Amniotic epithelial cell (primary cell): Measurements from ENCODE around the gene AURKB.
"Not testable (repeated sequence)": the region's sequence is repeated elsewhere in the genome, so short reads cannot be mapped to it uniquely, and the experiment has no call there.

ENCODE experiments used
- DNase-seq: peaks from one replicate; pipeline ENCODE4 v3.0.0-alpha.2; 2010; ENCODE audit warnings: low read depth

AURKB gene

DNA sequence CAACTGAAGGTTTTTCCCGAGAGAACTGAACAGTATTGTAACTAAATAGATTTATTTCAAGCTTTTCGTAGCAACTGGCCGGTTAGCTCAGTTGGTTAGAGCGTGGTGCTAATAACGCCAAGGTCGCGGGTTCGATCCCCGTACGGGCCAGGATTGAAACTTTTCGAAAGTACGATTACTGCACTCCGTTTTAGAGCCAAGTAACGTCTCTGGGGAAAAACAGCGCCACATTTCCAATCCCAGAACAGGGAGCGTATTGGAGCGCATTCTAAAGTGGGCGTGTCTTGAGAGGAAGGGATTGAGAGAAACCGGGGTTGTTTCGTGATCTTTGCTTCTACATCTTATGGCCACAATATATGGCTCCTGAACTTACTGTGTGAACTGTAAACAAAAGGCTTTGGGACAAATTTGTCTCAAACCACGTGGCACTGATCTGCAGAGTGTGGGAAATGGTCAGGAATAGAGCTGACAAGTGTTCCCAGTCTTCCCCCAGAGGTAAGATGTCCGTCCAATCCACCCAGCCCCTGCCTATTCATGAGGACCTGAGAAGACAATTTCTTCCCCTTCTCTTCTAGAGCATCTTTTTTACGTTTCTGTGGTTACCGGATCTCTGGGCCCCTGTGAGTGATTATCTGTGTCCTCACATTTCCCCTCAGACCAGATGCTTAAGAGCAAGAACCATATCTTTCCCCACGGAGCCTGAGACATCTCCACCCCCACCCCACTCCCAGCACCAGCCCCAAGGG lies 22.7 kb downstream of the AURKB start:
- peak; percentile 99 for DNase-seq

GRCh38 chr17:8186787-8187516 lies 23.4 kb downstream of the AURKB start:
- peak; percentile 92 for DNase-seq

- DNase-seq = no peak
Measured at GRCh38 chr17:8186446-8186786, 24.0 kb downstream of the AURKB start.

DNA sequence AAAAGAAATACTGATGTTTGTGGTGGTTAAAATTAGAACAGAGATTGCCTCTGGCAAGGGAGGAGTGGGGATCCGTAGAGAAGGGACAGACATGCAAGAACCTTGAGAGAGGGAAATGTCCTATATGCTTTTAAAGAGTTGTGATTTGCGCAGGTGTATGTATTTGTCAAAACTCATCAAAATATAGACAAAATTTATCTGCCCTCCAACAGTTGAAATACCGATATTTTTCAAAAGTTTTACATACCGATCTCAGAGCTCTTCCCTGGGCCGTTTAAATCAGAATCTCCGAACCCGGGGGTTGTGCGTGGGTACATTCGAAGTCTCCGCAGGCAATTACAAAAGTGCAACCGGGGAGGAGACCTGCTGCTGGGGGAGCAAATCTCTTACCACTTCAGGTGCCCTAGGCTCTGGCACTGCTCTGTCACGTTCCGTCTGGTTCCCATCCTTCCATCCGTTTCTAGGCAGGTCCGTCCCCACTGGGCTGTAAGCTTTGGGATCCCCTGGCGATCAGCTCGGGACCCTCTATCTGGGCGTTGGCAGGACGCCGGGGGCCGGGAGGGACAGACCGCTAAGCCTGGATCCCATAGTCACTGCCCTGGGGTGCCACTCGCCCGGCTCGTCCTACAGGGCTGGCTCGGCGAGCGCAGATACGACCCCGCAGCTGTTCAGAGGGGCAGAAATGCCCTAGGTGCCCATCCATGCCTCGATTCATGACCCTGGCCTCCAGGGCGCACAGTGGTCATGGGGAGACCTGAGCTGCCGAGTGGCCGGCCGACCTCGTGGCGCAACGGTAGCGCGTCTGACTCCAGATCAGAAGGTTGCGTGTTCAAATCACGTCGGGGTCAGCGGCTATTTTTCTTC lies 24.6 kb downstream of the AURKB start:
- DNase-seq = peak; percentile 44

DNA sequence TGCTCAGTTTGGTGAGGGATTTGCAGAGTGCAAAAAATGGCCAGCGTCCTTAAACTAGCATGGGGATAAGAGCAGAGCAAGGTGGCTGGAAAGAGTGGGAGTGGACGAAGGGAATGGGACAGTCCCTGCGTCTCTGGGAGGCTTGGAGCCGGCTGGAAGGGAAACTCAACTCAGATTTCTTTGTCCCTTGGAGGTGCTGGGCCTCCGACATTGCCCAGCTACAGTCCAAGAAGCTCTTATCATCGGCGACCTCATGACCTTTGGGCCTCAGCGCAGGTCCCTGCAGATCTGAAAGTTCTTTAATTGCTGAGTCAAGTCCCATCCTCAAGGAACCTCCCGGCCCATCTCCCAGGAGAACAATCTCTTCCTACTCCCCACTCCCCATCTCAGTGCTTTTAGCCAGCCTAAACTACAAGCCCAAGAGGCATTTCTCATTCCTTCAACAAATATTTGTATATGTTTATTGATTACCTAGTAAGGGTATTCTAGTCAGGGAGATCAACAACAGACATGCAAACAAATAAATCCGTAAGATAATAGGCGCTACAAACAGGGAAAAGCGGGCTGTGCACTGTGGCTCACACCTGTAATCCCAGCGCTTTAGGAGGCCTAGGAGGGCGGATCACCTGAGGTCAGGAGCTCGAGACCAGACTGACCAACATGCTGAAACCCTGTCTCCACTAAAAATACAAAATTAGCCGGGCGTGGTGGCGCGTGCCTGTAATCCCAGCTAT lies 33.2 kb downstream of the AURKB start:
- DNase-seq = no peak

DNA sequence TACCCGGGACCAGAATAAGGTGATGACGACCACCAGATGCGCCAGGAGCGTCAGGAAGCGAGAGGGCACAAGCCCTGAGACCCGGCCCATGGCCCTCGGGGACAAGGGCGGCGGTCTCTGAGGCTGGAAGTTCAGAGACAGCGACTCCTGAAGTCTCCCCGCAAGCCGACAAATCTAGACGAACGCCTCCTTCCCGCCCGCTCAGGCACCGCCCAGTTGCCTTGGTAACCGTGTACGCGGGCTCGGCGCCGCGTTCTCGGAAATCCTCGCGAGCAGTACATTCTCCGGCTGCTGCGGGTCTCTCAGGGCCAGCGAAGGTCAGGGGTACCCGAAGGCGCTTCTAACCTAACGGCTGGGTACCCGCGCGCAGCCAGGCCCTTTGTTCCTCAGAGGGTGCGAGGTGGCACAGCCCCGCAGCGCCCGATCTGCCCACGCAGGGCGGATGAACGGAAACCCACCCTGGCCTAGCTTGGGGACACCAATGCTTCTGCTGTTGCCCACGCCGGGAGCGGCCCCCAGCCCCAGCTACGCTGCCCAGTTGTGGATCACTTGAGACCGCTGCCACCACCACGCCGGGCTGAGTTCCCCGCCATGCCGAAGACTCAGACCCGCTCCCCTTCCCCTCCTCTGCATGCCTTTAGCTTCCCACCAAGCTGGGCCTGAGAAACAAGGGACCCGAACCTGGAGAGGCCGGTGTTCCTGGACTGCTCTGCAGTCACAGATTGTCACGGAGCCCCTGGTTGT lies 34.0 kb downstream of the AURKB start, which contains the start of gene TMEM107:
Gene TMEM107 (minus strand): TSS at position 184 of the 744 bp plus-strand sequence. CDS start 94 bp downstream, at position 90.
- peak; percentile 69 for DNase-seq

DNA sequence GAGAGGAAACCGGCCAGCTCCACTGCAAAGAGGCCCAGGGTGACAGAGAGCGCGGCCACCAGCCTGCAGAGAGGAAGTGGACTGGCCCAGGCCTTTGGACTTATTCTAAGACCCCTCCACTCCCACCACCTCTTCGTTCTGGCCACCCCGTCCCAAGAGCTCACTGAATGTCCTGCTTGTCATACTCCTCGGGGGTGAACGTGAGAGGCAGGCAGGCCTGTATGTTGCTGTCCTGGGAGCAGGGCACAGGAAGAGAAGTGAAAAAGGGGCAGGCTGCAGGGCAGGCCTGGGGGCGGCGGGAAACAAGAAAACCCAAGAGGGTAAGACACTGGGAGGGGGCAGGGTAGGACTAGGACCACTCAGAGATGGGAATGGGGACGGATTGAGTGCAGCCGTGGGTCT lies 34.6 kb downstream of the AURKB start:
- no peak for DNase-seq

DNA sequence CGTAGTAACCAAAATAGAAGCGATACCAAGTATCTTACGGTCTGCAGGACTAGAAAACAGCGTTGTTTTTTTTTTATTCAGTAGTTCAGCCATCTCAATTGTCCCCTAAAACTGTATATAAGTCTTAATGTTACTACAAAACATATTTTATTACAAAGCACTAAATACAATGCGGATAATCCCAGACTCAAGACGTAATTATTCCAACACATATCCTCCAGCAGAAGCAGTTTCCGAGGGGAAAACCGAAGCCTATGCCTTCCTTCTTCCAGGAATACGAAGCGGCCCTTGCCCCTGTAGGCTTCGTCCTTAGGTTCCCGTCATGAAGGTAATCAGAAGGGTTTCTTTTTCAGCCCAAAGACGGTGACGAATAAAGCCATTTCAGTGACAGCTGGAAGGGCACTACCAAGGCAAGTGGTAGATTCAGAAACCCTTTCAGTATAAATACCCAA lies 36.5 kb downstream of the AURKB start:
- no peak for DNase-seq

- DNase-seq = peak; percentile 99
Measured at GRCh38 chr17:8173056-8173870, 37.1 kb downstream of the AURKB start.

DNA sequence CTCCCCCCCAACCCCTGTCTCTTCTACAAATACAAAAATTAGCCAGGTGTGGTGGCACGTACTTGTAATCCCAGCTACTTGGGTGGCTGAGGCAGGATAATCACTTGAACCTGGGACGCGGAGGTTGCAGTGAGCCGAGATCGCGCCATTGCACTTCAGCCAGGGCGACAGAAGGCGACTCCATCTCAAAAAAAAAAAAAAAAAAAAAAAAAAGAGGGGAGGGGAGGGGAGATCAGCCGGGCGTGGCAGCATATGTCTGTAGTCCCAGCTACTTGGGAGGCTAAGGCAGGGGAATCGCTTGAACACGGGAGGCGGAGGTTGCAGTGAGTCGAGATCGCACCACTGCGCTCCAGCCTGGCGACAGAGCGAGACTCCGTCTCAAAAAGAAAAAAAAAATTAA lies 40.2 kb downstream of the AURKB start:
- not testable (repeated sequence) for DNase-seq

DNA sequence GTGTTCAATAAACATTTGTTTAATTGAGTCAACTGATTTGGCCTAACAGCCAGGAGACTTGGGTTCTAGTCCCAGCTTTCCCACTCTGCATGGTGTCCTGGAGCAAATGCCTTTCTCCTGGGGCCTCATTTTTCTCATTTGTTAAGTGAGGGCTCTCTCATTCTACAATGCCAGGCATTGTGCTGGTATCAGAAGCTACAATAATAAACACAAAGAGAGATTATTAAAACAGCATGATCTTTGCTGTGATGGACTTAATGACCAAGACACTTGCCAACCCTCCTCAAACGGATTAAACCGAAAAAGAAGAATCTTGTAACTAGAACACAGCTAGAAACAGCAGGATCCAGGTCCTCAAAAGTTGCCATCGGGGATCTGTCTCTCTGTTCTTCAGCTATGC lies 42.8 kb downstream of the AURKB start:
- DNase-seq = no peak

GRCh38 chr17:8166731-8167130 lies 43.6 kb downstream of the AURKB start:
- no peak for DNase-seq

GRCh38 chr17:8164815-8165131 lies 45.6 kb downstream of the AURKB start:
- DNase-seq = no peak

DNA sequence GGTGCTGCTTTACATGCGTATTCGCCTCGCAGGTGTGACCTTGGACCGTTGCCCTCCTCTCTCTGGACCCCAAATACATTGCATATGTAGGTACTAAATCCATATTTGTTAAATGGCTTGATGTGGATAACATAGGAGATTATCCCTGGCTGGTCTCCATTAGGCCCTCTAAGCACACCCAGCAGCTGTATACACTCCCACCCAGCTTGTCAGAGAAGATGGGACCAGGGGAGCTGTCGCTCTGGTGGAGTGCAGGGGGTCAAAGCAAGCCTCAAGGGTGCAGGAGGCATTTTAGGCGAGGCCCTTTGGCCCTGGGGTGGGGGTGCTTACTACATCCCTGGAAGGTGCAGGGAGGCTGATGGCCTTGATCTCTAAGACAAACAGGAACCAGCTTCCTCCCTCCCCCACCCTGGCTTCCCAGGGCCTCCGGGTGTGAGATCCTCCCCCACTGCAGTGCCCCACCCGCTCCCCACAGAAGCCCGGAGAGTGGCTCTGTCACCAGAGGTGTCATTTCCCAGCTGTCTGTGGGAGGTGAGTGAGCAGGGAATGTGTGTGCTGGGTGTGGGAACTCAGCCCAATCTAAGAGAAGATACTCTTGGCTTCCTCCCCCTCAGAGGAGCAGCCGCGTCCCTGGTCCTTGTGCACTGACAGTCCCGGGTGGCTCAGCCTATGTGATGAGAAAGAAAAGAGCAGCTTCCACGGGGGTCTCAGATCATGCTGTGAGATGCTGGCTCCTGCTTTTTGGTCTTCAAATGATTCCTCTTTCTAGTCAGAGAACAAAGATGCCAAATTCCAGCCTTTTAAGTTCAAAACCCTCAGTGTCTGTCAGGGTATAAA lies 46.2 kb downstream of the AURKB start:
- DNase-seq = peak; percentile 50

GRCh38 chr17:8162997-8163977 lies 47.1 kb downstream of the AURKB start:
- DNase-seq = no peak

DNA sequence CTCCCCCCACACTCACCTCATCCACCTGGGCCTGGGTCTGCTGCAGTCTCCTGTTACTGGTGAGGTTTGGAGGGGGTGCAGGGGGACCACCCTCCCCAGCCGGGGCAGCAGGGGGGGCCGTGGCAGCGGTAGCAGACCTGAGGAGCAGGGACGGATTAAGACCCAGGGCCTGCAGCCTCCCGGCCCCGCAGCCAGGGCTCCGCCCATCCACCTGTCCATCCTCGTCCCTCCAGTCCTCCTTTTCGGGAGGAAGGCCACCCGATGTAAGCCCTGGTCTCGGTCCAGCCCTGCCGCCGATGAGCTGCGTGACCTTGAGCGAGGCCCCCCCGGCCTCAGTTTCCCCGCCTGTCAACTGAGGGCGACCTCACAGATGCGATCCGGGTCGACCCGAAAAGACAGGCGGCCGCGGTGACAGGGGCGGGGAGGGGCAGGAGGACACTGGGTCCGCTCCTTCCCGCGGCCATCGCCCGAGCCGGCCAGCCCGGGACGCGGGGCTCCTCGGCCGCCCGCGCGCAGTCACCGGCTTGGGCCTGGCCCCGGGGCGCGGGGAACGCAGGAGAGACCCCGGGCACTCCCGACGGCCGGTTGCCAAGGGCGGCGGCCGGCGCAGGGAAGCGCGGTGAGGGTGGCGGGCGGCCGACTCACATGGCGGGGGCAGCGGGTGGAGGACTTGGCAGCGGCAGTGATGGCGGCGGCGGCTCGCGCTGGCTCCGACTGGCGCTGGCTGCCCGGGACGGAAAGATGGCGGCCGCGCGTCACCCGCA lies 48.0 kb downstream of the AURKB start, which contains the start of gene VAMP2:
Gene VAMP2 (minus strand): TSS at position 716 of the 764 bp plus-strand sequence. CDS start 69 bp downstream, at position 647.
- no peak for DNase-seq
